H1 (cell line): Measurements from ENCODE around the gene SPATA25. TPM values are rescaled to one million over a fixed set of nuclear protein-coding genes. Genes with fewer than 3 reads are reported as not detected.
A peak's percentile ranks its signal among the peaks of the same experiment; 100 is the strongest.

Experiments
- ATF2 ChIP-seq: IDR thresholded peaks from 2 replicates; pipeline ENCODE4 v1.6.1; 2012; ENCODE audit warnings: low read length, inconsistent platforms
- CHD7 ChIP-seq: fragments of 300-600 bp; sonication (generic); IDR thresholded peaks from 2 replicates; pipeline ENCODE4 v1.7.1; 2012; ENCODE audit warnings: low read length, moderate library complexity, mild to moderate bottlenecking, inconsistent platforms; ENCODE audit not compliant: insufficient replicate concordance
- EGR1 ChIP-seq: IDR thresholded peaks from 2 replicates; pipeline ENCODE4 v1.6.1; 2011; ENCODE audit warnings: low read depth, low read length, borderline replicate concordance
- NANOG ChIP-seq: IDR thresholded peaks from 2 replicates; pipeline ENCODE4 v1.6.1; 2011; ENCODE audit warnings: low read length, low read depth, mild to moderate bottlenecking, inconsistent platforms; ENCODE audit not compliant: insufficient read depth, poor library complexity, severe bottlenecking
- polyA plus RNA-seq, 7 experiments: library from polyadenylated mRNA; depleted of rRNA in 3 of 7; stranded (reverse) in 5 of 7; unstranded in 2 of 7; fragments of >200 nt in 5 of 7; fragments of 200-250 nt in 2 of 7; gene quantifications; 1 replicate in 5 of 7; 2 replicates in 1 of 7; 4 replicates in 1 of 7; pipeline versions ENCODE4 v1.2.1 to v1.2.3, GENCODE V29; 2011 to 2013; ENCODE audit warnings: missing spikeins in 2 of 7, mixed read lengths in 2 of 7
- total RNA-seq: library from RNA; stranded (reverse); fragmentation: NEBNext Ultra II Directional; extraction: Animal tissue kit (Norgen Biotek cat#: 25700); gene quantifications from 2 replicates; pipeline ENCODE4 v1.2.1, GENCODE V29; 2021
- TF ChIP-seq, protein P1 (sequence below), 3 experiments: IDR thresholded peaks; 1 replicate in 2 of 3; 2 replicates in 1 of 3; pipeline versions ENCODE4 v1.5.1 to v1.6.1; 2011; ENCODE audit warnings: low read length in 3 of 3, mild to moderate bottlenecking in 3 of 3, inconsistent platforms in 2 of 3, low read depth in 1 of 3, moderate library complexity in 1 of 3; ENCODE audit not compliant: insufficient read depth in 1 of 3; ENCODE audit errors: control extremely low read depth in 1 of 3

SPATA25 gene
- total and polyA plus RNA-seq, 2 of the 8 experiments (the other 6 are each of a cell fraction or from before 2014, with no cell fraction given): 2.0 to 3.0 TPM

- TF ChIP-seq CHD7 (peak; percentile 82), ATF2 (no peak), EGR1 (peak; percentile 84; the same call in 1 of the 2 replicates), NANOG (peak; percentile 88)
- TF ChIP-seq, protein P1, sequence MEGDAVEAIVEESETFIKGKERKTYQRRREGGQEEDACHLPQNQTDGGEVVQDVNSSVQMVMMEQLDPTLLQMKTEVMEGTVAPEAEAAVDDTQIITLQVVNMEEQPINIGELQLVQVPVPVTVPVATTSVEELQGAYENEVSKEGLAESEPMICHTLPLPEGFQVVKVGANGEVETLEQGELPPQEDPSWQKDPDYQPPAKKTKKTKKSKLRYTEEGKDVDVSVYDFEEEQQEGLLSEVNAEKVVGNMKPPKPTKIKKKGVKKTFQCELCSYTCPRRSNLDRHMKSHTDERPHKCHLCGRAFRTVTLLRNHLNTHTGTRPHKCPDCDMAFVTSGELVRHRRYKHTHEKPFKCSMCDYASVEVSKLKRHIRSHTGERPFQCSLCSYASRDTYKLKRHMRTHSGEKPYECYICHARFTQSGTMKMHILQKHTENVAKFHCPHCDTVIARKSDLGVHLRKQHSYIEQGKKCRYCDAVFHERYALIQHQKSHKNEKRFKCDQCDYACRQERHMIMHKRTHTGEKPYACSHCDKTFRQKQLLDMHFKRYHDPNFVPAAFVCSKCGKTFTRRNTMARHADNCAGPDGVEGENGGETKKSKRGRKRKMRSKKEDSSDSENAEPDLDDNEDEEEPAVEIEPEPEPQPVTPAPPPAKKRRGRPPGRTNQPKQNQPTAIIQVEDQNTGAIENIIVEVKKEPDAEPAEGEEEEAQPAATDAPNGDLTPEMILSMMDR (IDR thresholded peaks at IDR 0.05; ENCODE audit: control extremely low read depth in 1 of 3, insufficient read depth in 1 of 3, low read depth in 1 of 3, low read length in 3 of 3): no peak
Measured at GRCh38 chr20:45853484-45853883, 33.9 kb downstream of the SPATA25 start (continued).
